KOPT-K1 (cell line): ENCODE data around the gene RPP40.
"Not testable (repeated sequence)": the region's sequence is repeated elsewhere in the genome, so short reads cannot be mapped to it uniquely, and the experiment has no call there.

Experiments
- H3K27ac ChIP-seq: fragments of 200-600 bp; sonication (generic); 2 replicates; pipeline ENCODE4 v1.5.1; 2016; ENCODE audit warnings: antibody characterized with exemption, mild to moderate bottlenecking, low read depth, low read length; ENCODE audit not compliant: poor library complexity, severe bottlenecking
- H3K36me3 ChIP-seq: fragments of 200-600 bp; sonication (generic); 2 replicates; pipeline ENCODE4 v1.5.1; 2017; ENCODE audit warnings: antibody characterized with exemption, mild to moderate bottlenecking, low read length, moderate library complexity; ENCODE audit not compliant: insufficient read depth
- H3K9me3 ChIP-seq: fragments of 200-600 bp; sonication (generic); 2 replicates; pipeline ENCODE4 v1.5.1; 2017; ENCODE audit warnings: antibody characterized with exemption, low read length, mild to moderate bottlenecking; ENCODE audit not compliant: insufficient read depth, poor library complexity, severe bottlenecking

RPP40 gene, protein sequence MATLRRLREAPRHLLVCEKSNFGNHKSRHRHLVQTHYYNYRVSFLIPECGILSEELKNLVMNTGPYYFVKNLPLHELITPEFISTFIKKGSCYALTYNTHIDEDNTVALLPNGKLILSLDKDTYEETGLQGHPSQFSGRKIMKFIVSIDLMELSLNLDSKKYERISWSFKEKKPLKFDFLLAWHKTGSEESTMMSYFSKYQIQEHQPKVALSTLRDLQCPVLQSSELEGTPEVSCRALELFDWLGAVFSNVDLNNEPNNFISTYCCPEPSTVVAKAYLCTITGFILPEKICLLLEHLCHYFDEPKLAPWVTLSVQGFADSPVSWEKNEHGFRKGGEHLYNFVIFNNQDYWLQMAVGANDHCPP

GRCh38 chr6:5003604-5004372 is at the start of gene RPP40:
TSS of gene RPP40 (minus strand) at chr6:5004037. CDS start at chr6:5004002, 35 bp downstream.
- H3K27ac ChIP-seq = peak within 1 kb of the TSS; percentile 79
- peaks cover 25% of the 10 kb centered on the region for H3K36me3 ChIP-seq
- H3K9me3 ChIP-seq = no peaks in the 10 kb centered on the region

DNA sequence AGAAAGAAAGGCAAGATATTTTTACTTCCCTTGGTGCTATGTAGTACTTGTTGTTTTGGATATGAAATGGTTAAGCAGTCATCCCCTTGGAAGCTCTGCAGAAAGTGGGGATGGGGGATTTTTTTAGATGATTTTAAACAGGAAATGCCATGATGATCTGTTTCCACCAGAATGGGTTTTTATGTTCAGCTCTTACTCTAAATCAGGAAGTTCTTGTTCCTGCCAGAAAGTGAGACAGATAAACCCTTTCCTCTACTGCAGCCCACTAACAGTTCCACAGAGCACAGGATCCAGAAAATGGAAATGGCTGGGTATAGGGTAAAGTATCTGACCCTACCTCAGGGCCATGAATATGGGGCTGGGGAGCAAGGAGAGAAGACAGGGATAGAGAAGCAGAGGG is 49.2 kb upstream of the RPP40 start:
- Histone ChIP-seq H3K27ac (no peak overlapping the region), H3K9me3 (peaks cover 22% of the 10 kb centered on the region)

GRCh38 chr6:5051394-5051793 is 47.6 kb upstream of the RPP40 start:
- Histone ChIP-seq H3K9me3 (peaks cover 22% of the 10 kb centered on the region), H3K36me3 (no peaks in the 10 kb centered on the region), H3K27ac (no peak overlapping the region)

More for the DNA sequence above, 49.2 kb upstream of the RPP40 start:
- H3K36me3 ChIP-seq = no peaks in the 10 kb centered on the region

DNA sequence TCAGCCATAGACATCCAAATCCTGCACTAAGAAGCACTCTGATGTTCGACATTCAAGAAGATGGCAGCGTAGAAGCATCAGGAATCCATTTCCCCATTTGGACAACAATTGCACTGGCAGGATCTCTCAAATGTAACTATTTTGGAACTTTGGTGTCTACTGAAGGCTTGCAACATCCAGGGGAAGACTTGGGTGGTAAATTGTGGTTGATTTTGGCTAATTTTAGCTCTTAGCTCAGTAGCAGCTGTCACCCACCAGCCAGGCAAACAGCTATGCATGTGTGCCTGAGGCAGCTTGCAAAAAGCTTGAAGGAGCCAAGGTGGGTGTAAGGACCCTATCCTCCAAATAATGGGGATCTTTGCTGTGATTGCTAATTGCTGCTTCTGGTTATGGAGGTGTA is 46.2 kb upstream of the RPP40 start:
- no peaks in the 10 kb centered on the region for H3K36me3 ChIP-seq
- no peak overlapping the region for H3K27ac ChIP-seq
- H3K9me3 ChIP-seq = peaks cover 22% of the 10 kb centered on the region

DNA sequence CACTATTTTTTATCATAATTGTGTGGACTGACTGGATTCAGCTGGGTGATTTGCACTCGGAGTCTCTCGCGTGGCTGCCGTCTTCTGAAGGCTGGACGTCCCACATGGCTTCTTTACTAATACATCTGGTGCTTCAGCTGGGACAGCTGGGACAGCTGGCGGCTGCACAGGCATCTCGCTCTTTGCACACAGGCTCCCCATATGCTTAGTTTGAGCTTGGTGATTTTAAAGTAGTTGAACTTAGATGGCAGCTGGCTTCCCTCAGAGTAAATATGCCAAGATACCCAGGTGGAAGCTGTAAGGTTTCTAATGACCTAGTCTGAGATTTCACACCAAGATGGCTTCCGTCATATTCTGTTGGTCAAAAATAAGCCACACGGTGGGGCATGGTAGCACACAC is 42.6 kb upstream of the RPP40 start:
- no peaks in the 10 kb centered on the region for H3K36me3 ChIP-seq
- peaks cover 16% of the 10 kb centered on the region for H3K9me3 ChIP-seq
- H3K27ac ChIP-seq = no peak overlapping the region

DNA sequence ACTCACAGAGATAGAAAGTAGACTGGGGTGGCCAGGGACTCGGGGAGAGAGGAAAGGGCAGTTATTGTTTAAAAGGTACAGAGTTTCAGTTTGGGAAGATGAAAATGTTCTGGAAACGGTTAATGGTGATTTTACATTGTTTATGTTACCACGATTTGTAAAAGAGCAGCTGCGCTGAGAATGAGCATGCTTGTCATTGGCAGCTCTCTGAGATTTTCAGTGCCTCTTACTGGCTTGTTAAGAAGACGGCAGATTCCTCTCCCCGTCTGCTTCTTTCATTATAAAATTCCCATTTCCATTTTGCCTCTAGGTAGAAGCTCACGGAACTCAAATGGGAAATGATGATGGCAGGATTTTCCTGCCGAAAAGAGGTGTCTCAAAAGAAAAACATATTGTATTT is 41.6 kb upstream of the RPP40 start:
- Histone ChIP-seq H3K27ac (no peak overlapping the region), H3K9me3 (peaks cover 6% of the 10 kb centered on the region), H3K36me3 (no peaks in the 10 kb centered on the region)

- H3K36me3 ChIP-seq = no peaks in the 10 kb centered on the region
- H3K9me3 ChIP-seq = peaks cover under 1% of the 10 kb centered on the region
- H3K27ac ChIP-seq = no peak overlapping the region
These were observed 41.0 kb upstream of the RPP40 start for GRCh38 chr6:5044866-5045265.

GRCh38 chr6:5042436-5042835 is 38.6 kb upstream of the RPP40 start:
- no peaks in the 10 kb centered on the region for H3K36me3 ChIP-seq
- no peaks in the 10 kb centered on the region for H3K9me3 ChIP-seq
- H3K27ac ChIP-seq = no peak overlapping the region

DNA sequence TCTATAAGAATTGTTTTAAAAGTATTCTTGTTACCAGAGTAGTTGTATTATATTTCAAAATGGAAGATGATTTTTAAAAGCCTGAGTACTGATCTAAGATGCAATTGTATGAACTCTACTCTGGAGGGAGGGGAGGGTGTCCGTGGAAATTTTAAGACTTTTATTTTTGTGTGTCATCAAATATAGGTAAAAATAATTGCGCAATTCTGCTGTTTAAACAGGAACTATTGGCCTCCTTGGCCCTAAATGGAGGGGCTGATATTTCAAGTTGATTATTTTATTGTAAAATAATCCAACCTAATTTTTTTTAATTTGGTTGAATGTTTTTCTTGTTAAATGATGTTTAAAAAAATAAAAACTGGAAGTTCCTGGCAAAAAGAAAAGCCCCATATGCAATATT is 38.1 kb upstream of the RPP40 start:
- no peaks in the 10 kb centered on the region for H3K9me3 ChIP-seq
- no peak overlapping the region for H3K27ac ChIP-seq
- H3K36me3 ChIP-seq = no peaks in the 10 kb centered on the region

DNA sequence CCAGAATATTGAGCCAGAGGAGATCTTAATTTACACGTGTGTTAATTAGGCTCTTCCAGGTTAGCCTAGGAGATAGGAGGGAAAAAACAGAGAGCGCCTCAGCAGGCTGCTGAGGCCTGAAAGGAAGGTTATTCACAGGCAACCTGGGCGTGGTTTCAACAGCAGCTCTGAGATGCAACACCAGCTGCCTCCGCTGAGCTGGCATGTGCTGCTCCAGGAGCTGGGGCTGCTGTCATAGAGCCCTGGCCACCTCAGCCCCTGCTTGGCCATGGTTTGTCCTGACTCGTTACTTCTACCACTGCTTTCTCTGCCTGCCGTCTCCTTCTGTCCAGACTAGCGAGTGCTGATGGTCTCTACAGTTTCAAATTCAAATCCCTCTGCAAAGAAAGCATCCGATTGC is 32.4 kb upstream of the RPP40 start:
- H3K27ac ChIP-seq = no peak overlapping the region
- no peaks in the 10 kb centered on the region for H3K36me3 ChIP-seq
- no peaks in the 10 kb centered on the region for H3K9me3 ChIP-seq

DNA sequence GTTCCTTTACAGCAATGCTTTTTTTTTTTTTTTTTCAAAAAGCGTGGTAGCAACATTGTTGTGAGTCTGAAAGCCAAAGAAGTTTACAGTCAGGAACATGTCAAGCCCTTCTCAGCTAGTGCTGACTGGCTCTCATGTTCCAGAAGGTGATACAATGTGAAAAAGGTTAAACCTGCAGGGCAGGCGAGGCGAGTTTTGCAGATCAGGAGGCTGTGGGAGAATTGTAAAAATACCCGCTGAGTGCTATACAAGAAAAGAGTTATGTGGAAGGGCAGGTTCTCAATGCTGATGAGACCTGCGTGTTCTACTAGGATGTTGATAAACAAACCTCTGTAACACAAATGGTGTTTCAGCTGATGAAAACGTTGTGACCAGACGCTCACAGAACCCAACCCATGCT is 30.9 kb upstream of the RPP40 start:
- H3K9me3 ChIP-seq = no peaks in the 10 kb centered on the region
- H3K27ac ChIP-seq = no peak overlapping the region
- H3K36me3 ChIP-seq = no peaks in the 10 kb centered on the region

- no peak overlapping the region for H3K27ac ChIP-seq
These were observed 30.5 kb upstream of the RPP40 start for GRCh38 chr6:5034328-5034727.

DNA sequence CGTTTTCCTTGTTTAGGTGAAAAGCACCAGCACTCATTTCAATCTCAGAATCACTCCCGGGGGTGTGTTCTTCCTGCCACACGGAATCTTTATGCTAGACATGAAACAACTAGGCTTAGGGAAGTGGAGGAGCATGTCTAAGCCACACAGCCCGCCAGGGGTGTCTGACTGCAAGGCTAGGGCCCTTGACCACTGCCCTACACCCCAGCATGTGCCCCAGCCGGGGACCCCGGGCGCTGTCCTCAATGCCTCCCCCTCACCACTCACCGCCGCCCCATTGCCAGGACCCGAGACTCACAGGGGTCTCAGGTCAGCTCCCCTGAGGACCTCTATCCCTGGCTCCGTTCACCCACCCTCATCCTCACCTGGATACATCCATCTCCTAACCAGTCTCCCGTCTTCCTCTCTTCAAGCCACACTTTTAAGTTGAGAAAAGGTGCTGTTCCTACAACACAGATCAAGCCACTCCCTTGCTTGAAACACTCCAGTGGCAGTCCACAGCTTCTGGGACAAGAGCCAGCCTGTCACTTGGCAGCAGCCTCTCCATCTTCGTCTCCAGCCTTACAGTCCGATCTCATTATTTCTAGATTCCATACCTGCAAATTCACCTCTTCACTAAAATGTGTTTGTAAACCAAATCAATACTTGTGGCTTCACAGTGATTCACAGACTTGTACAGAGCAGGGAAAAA is 29.5 kb upstream of the RPP40 start:
- not testable (repeated sequence) for H3K27ac ChIP-seq, H3K36me3 ChIP-seq, H3K9me3 ChIP-seq

More at GRCh38 chr6:5034328-5034727, 30.5 kb upstream of the RPP40 start:
- H3K36me3 ChIP-seq = no peaks in the 10 kb centered on the region
- H3K9me3 ChIP-seq = no peaks in the 10 kb centered on the region

GRCh38 chr6:5032706-5033105 is 28.9 kb upstream of the RPP40 start:
- not testable (repeated sequence) for H3K27ac ChIP-seq, H3K9me3 ChIP-seq, H3K36me3 ChIP-seq

DNA sequence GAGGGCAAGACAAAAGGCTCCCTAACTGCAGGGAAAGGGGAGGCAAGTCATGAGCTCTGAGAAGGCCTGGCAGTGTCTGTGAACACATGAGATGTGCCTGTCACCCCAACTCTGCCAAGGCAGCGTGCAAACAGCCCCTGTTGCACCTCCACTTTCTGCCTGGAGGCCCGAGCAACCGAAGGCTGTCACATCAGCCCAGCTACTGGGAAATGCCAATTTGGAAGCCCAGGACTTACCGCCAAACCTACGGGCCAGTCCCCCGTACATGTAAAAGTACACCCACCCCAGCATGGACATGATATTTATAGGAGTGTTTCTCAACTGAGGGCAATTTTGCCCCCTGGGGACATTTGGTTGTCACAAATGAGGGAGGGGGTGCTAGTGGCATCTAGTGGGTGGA is 27.3 kb upstream of the RPP40 start:
- H3K9me3 ChIP-seq = no peaks in the 10 kb centered on the region
- H3K36me3 ChIP-seq = no peaks in the 10 kb centered on the region
- H3K27ac ChIP-seq = no peak overlapping the region
